Left ventricle myocardium superior (tissue), 1 donor: Measurements from ENCODE around the gene B4GALT5. TPM values are rescaled to one million over a fixed set of nuclear protein-coding genes. Genes with fewer than 3 reads are reported as not detected.
A peak's percentile ranks its signal among the peaks of the same experiment; 100 is the strongest.
"Not testable (repeated sequence)": the region's sequence is repeated elsewhere in the genome, so short reads cannot be mapped to it uniquely, and the experiment has no call there.

Experiments
- ATAC-seq: fragments of 200-7000 bp; cut with Tn5 transposase; one replicate; pipeline ENCODE4 v1.9.1; 2020; ENCODE audit warnings: mild to moderate bottlenecking, moderate library complexity
- DNase-seq: peaks from one replicate; pipeline ENCODE4 v3.0.0-alpha.2; 2020
- intact Hi-C: fragments of 100-400 bp; cut with micrococcal nuclease; formaldehyde crosslinking; loops from one replicate; pipeline ENCODE4 v1.11.0; 2022
- total RNA-seq: library from RNA; stranded (reverse); fragmentation: NEBNext Ultra II Directional; extraction: Animal tissue kit (Norgen Biotek cat#: 25700); gene quantifications from one replicate; pipeline ENCODE4 v1.2.1, GENCODE V29; 2021
- donor health status: DM: no; HTN: yes; CAD: no; lungs with severe emphysema.

B4GALT5 gene
- total RNA-seq, 1 donor from 2014 or later, result 37.2 TPM

DNA sequence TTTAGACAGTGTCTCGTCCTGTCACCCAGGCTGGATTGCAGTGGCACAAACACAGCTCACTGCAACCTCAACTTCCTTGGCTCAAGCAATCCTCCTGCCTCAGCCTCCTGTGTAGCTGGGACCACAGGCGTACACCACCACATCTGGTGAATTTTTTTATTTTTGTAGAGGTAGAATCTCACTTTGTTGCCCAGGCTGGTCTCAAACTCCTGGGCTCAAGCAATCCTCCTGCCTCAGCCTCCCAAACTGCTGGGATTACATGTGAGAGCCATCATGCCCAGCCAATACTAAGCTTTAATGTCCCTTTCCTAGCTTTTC is 44.8 kb downstream of the B4GALT5 start:
- intact Hi-C loops, ATAC-seq, DNase-seq: not testable (repeated sequence)

DNA sequence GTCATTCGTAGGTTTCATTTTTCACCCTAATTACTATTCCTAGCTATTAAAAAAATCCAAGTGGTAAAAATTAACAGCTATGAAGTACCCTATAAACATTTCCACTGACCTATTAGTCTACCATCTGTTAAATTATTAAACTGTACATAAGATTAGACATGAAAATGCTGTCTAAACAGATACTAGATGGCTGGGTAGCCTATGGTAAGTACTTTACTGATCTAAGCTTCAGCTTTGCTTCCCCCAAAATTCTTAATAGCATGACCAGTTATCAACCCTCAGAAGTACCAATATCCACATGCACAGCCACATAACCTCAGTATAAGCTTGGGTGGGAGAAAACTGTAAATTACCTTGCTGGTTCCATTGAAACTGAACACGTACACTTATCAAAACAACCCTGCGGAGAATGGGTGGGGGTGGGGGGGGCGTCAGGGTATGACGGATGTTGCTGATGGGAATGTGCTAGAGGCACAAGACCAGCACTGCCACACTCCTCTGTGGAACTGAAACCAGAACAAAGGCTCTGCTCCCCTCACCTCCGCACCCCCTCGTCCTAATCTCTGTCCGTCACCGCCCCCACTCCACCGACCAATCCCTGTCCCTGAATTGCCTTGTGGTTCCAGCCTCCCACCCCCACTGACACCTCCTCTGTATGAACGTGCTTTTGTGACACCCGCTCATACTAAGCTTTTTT is 45.3 kb downstream of the B4GALT5 start:
- ATAC-seq, result peak; percentile 77
- intact Hi-C loops, result no loop called here

DNA sequence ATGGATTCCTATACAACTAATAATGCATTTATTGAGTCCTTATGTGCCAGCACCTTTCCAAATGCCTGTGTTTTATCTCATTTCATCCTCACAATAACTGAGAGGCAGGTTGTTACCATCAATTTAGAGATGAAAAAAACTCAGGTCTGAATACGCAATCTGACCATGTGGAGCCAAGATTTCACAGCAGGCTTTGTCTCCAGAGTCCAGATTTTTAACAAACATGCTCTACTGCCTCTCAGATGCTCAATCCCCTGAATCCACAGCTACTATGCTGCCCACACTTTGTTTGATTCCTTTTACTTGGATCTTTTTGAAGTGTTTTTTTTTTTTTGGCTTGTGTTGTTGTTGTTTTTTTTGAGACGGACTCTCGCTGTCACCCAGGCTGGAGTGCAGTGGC is 46.8 kb downstream of the B4GALT5 start:
- no peak for ATAC-seq
- DNase-seq, result no peak
- intact Hi-C loops, result no loop called here

More for the DNA sequence above, 45.3 kb downstream of the B4GALT5 start:
- DNase-seq, result peak; percentile 37

GRCh38 chr20:49665796-49666195 is 47.9 kb downstream of the B4GALT5 start:
- intact Hi-C loops, result no loop called here
- ATAC-seq (no peak), DNase-seq (no peak)

DNA sequence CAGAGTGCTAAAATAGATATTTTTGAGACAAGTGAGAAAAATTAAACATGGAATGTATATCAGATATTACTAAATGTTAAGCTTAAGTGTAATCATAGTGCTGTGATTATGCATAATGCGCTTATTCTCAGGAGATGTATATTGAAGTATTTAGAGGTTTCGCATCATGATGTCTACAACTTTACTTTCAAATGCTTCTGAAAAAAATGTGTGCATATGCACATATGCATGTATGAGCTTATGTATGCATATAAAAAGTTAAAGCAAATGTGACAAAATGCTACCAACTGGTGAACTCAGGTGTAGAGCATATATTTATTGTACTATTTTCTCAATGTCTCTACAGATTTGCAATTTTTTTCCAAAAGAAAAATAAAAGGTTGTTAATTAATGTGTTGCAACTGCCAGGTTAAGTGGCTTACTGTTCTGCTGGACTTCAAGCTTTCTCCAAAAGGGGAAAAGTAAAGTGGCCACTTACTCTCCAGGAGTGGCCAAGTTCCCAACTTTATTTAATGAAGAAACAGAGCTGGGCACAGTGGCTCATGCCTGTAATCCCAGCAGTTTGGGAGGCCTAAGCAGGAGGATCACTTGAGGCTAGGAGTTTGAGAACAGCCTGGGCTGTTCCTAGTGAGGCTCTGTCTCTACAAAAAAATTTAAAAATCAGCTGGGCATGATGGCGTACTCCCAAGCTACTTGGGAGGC is 48.9 kb downstream of the B4GALT5 start:
- no peak for ATAC-seq
- intact Hi-C loops, result no loop called here

GRCh38 chr20:49663112-49663511 is 50.6 kb downstream of the B4GALT5 start:
- no peak for DNase-seq
- intact Hi-C loops, result no loop called here

More for the DNA sequence above, 48.9 kb downstream of the B4GALT5 start:
- no peak for DNase-seq

GRCh38 chr20:49661560-49662329 is 51.9 kb downstream of the B4GALT5 start:
- ATAC-seq (no peak), DNase-seq (no peak)
- intact Hi-C loops, result no loop called here

More at GRCh38 chr20:49663112-49663511, 50.6 kb downstream of the B4GALT5 start:
- ATAC-seq, result no peak

DNA sequence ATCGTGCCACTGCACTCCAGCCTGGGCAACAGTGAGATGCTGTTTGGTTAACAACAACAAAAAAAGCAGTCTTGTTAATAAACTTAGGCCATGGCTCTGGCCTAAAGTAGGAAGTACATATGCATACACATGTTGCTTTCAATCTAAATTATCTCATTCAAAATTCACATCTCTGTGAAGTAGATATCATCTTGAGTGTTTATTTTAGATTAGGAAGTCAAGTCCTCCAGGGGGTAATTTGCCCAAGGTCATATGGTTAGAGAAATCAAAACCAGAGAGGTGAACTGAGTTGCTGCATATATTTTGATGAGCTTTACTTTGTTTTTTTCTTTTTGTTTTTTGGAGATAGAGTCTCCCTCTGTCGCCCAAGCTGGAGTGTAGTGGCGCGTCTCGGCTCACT is 52.8 kb downstream of the B4GALT5 start:
- no peak for DNase-seq
- intact Hi-C loops, result no loop called here
- no peak for ATAC-seq

DNA sequence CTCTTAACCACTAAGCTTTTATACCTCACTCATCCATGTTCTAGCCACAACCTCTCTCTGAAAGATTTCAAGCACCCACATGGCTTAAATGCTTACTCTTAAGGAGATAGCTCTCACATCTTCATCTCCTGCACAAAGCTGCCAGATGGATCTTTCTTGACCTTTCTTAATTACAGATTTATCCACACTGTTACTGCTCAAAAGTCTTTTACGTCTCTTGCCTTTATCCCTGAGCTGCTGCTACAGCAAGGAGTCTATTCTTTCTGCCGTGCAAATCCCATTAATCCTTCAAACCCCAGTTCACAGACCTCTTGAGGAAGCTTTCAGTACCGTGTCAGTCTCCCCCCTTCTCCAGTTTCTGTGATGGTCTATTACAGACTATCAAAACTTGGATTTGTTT is 54.6 kb downstream of the B4GALT5 start:
- DNase-seq (no peak), ATAC-seq (no peak)
- intact Hi-C loops, result no loop called here

DNA sequence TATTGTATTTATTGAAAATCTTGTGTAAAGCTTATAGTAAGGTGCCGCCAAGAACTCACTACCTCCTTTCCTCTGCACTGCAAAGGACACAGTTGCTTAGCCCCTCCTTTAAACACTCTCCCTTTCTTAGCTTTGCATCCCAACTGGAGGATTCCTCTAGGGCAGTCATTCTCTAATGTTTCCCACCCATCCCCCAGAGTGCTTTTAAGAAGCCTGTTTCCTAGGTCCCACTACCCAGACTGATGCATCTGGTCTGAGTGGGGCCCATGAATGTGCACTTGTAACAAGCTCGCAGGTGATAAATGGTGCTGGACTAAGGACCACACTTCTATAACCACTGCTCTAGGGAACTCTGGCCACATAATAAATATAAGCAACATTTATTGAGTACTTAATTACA is 55.2 kb downstream of the B4GALT5 start:
- no peak for ATAC-seq

GRCh38 chr20:49657118-49657901 is 56.4 kb downstream of the B4GALT5 start:
- no peak for DNase-seq
- ATAC-seq, result peak; percentile 47
- intact Hi-C loops, result no loop called here

More for the DNA sequence above, 55.2 kb downstream of the B4GALT5 start:
- DNase-seq, result no peak
- intact Hi-C loops, result no loop called here

DNA sequence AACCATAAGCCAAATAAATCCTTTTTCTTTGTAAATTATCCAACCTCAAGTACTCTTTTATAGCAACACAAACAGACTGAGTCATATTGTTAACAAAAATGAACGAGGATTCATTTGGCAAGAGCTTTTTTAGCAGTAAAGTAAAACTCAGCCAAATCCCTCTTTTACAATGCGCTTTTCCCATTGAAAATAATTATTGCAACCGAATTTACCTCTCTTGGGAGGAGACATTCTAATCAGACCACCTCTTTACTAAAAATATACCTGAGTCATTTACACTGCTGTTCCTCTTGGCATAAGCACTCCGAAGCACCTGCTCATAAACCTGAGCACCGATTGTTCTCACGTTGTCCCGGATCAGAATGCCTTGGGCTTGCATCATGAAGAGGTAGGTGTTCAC is 57.4 kb downstream of the B4GALT5 start:
- ATAC-seq (peak; percentile 47), DNase-seq (no peak)
- intact Hi-C loops, result no loop called here

DNA sequence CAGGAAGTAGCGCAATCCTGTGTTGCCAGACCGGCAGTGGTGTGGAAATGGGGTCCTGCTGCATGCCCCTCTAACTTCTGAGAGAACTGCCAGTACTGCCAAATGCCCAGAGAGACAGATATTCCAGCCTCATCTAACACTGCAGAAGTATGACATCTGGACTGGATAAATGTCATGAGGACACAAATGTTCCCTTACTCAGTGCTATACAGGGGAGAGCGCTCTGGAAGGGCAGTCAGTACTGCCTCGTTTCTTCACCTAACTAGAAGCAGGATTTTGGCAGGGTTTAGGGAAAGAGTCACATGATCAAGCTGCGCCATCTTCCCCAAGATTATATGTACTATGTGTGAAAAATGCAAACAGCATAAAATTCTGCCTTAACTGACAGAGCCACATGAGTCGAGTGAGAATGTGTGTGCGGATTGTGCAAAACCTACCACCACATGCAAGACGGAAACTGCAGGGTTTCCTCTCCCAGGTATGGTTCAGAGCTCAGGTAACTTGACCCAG is 59.7 kb downstream of the B4GALT5 start:
- ATAC-seq (peak; percentile 58), DNase-seq (no peak)
- intact Hi-C loops, result no loop called here

DNA sequence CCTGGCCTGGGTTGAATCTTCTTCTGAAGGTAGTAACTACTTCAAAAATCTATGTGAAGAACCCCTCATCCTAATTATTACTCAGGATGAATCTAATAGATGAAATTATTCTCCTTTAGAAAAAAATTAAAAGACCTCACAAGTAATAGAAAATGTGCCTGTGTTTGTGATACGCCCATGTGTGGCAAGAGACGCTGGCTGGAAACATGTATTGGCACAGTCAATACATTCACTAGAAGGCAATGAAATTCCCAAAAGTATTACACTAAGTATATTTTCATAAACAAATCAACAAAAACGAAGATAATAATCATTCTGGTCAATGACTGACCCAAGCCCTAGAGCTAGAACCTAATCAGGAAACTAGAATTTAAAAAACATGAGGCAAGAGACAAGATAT is 64.0 kb downstream of the B4GALT5 start:
- ATAC-seq (no peak), DNase-seq (no peak)
- intact Hi-C loops, result no loop called here

GRCh38 chr20:49647550-49647949 is 66.1 kb downstream of the B4GALT5 start:
- intact Hi-C loops, result no loop called here
- DNase-seq (no peak), ATAC-seq (no peak)

DNA sequence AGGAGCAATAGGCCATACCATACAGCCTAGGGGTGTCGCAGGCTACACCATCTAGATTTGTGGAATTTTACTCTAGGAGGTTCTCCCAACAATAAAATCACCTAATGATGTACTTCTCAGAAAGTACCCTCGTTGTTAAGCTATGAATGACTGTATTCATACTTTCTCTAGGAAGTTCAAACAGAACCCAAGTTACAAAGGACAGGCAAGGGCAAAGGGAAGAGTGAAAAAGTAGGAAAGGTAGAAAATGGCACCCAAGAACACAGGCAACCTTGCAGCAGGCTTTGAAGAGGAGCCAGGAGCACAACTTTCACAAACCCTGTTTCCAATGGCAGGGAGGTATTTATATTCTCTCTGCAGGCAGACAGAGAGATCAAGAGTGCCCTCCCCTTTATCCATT is 67.2 kb downstream of the B4GALT5 start:
- DNase-seq (no peak), ATAC-seq (no peak)
- intact Hi-C loops, result no loop called here

DNA sequence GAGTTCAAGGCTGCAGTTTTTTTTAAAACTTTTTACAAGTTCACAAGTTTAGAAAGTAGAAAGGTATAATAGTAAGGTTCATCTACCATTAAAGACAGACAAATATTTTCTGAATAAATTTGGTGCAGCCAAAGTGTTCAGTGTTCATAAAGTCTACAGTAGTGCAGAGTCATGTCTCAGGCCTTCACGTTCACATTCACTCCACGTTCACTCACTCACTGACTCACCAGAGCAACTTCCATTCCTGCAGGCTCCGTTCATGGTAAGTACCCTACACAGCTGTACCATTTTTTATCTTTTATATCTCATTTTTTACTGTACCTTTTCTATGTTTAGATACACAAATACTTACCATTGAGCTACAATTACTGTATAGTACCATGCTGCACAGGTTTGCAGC is 67.6 kb downstream of the B4GALT5 start:
- intact Hi-C loops, result no loop called here
- ATAC-seq (no peak), DNase-seq (no peak)

GRCh38 chr20:49644980-49645565 is 68.6 kb downstream of the B4GALT5 start:
- DNase-seq (no peak), ATAC-seq (no peak)
- intact Hi-C loops, result no loop called here

DNA sequence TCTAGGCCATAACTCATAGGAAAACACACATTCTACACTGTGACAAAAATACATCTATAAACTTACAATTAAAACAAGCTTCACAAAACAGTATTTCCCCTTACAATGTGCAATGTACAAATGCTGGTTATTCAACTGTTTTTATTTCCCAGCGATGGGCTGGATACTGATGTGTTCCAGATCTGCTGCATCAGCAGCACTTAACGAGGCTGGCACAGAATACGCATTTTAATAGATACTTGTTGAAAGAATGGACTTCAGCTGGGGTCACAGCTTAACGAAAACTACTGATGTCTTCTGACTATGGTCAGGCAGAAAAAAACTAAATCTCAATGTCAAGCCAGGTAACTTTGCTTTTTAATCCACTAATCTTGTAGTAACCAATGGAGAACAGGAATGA is 70.9 kb downstream of the B4GALT5 start:
- intact Hi-C loops, result no loop called here
- ATAC-seq (no peak), DNase-seq (no peak)
